Stimulated activated CD4-positive, alpha-beta T cell treated with anti-CD3 and anti-CD28 coated beads, Interleukin-4, amount 100 ng/mL, for 1 hour (primary cell): ENCODE data around the gene NDUFS4.
"Not testable (repeated sequence)": the region's sequence is repeated elsewhere in the genome, so short reads cannot be mapped to it uniquely, and the experiment has no call there.

Experiments used
- DNase-seq: peaks from one replicate; pipeline ENCODE4 v3.0.0-alpha.2; 2020

Gene NDUFS4

GRCh38 chr5:53560506-53561191, at the start of gene NDUFS4:
TSS of gene NDUFS4 (plus strand) at chr5:53560639. CDS start at chr5:53560663, 24 bp downstream.
- DNase-seq = peak; percentile 79

GRCh38 chr5:53512539-53512938, 47.9 kb upstream of the NDUFS4 start:
- no peak for DNase-seq

GRCh38 chr5:53515988-53516387, 44.5 kb upstream of the NDUFS4 start:
- no peak for DNase-seq

- no peak for DNase-seq
These were observed 39.6 kb upstream of the NDUFS4 start for GRCh38 chr5:53520813-53521212.

- DNase-seq = no peak
These were observed 22.7 kb upstream of the NDUFS4 start for GRCh38 chr5:53537711-53538110.

GRCh38 chr5:53540739-53541138, 19.7 kb upstream of the NDUFS4 start:
- DNase-seq = not testable (repeated sequence)

- no peak for DNase-seq
These were observed 18.6 kb upstream of the NDUFS4 start for GRCh38 chr5:53541859-53542258.

GRCh38 chr5:53542926-53543325, 17.5 kb upstream of the NDUFS4 start:
- no peak for DNase-seq

GRCh38 chr5:53543401-53543800, 17.0 kb upstream of the NDUFS4 start:
- DNase-seq = no peak

- DNase-seq = no peak
These were observed 14.7 kb upstream of the NDUFS4 start for GRCh38 chr5:53545744-53546143.

GRCh38 chr5:53547226-53547625, 13.2 kb upstream of the NDUFS4 start:
- no peak for DNase-seq

GRCh38 chr5:53548501-53548900, 11.9 kb upstream of the NDUFS4 start:
- DNase-seq = not testable (repeated sequence)

- no peak for DNase-seq
These were observed 10.6 kb upstream of the NDUFS4 start for GRCh38 chr5:53549792-53550191.

- DNase-seq = no peak
These were observed 7.9 kb upstream of the NDUFS4 start for GRCh38 chr5:53552561-53552960.

GRCh38 chr5:53554444-53554843, 6.0 kb upstream of the NDUFS4 start:
- no peak for DNase-seq

GRCh38 chr5:53555160-53555559, 5.3 kb upstream of the NDUFS4 start:
- DNase-seq = no peak

- no peak for DNase-seq
These were observed 4.4 kb upstream of the NDUFS4 start for GRCh38 chr5:53556001-53556400.

- DNase-seq = no peak
These were observed 3.1 kb upstream of the NDUFS4 start for GRCh38 chr5:53557386-53557785.

GRCh38 chr5:53558966-53559365, 1.5 kb upstream of the NDUFS4 start:
- no peak for DNase-seq

- no peak for DNase-seq
These were observed 411 bp upstream of the NDUFS4 start for GRCh38 chr5:53560028-53560427.

GRCh38 chr5:53568401-53568800, 8.0 kb downstream of the NDUFS4 start:
- DNase-seq = no peak

GRCh38 chr5:53568871-53569270, 8.4 kb downstream of the NDUFS4 start:
- no peak for DNase-seq

GRCh38 chr5:53569453-53569852, 9.0 kb downstream of the NDUFS4 start:
- no peak for DNase-seq

GRCh38 chr5:53571403-53571802, 11.0 kb downstream of the NDUFS4 start:
- no peak for DNase-seq

- DNase-seq = no peak
These were observed 14.7 kb downstream of the NDUFS4 start for GRCh38 chr5:53575101-53575500.
